Activated naive CD8-positive, alpha-beta T cell treated with anti-CD3 and anti-CD28 coated beads, Interleukin-2, amount 10 ng/mL, durations not matched to agents 7 days and 5 days (primary cell): Measurements from ENCODE around the gene WWOX. TPM values are rescaled to one million over a fixed set of nuclear protein-coding genes. Genes with fewer than 3 reads are reported as not detected.

Experiments used
- ATAC-seq: fragments of 150-1000 bp; cut with Tn5 transposase; one replicate; pipeline ENCODE4 v1.10.0; 2021; ENCODE audit warnings: low read depth, moderate library complexity
- POLR2A ChIA-PET: fragments of 350-600 bp; sonication (Branson Sonifier 250); formaldehyde crosslinking; loops from one replicate; lab custom pipeline; 2021; ENCODE audit warnings: antibody characterized with exemption; lab: Charles Lee
- DNase-seq: peaks from one replicate; pipeline ENCODE4 v3.0.0; 2021
- H3K27ac Mint-ChIP-seq: one replicate; pipeline ENCODE4 v1.8.0; 2022; ENCODE audit warnings: mild to moderate bottlenecking, mixed read lengths
- H3K27me3 Mint-ChIP-seq: one replicate; pipeline ENCODE4 v1.8.0; 2022; ENCODE audit warnings: mild to moderate bottlenecking, moderate library complexity, mixed read lengths
- H3K36me3 Mint-ChIP-seq: one replicate; pipeline ENCODE4 v1.8.0; 2021; ENCODE audit warnings: mild to moderate bottlenecking, mixed read lengths
- H3K4me1 Mint-ChIP-seq: one replicate; pipeline ENCODE4 v1.8.0; 2021; ENCODE audit warnings: mixed read lengths
- H3K4me3 Mint-ChIP-seq: one replicate; pipeline ENCODE4 v1.8.0; 2022; ENCODE audit warnings: mild to moderate bottlenecking, moderate library complexity, mixed read lengths
- H3K9me3 Mint-ChIP-seq: one replicate; pipeline ENCODE4 v1.8.0; 2021; ENCODE audit warnings: mixed read lengths
- total RNA-seq, 2 experiments: library from RNA; stranded (reverse); gene quantifications; one replicate each; pipeline ENCODE4 v1.2.3, GENCODE V29; 2021

WWOX gene
- total RNA-seq, 2 experiments from 2014 or later = 26.8 to 27.7 TPM

DNA sequence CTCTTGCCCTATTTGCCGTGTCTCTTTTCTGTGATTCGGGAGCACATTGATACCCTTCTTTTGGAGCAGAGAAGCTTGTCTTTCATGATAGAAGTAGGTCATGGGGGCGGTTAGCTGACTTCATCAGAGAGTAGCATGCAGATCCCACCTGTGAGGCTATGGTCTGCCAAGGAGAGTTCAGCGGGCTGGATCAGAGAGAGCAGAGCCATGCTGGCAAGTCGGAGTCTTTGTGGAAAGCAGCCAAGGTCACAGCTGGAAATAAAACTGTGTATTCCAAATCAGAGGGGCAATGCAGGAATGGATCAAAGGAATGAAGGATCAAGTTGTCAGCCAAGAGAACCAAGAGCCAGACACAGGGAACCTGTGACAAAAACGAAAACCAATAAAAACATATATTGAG lies 595.9 kb downstream of the WWOX start:
- H3K27me3 Mint-ChIP-seq = no peaks in the 10 kb centered on the region
- H3K27ac Mint-ChIP-seq = no peak overlapping the region
- peaks cover 6% of the 10 kb centered on the region for H3K9me3 Mint-ChIP-seq
- DNase-seq (no peak), ATAC-seq (no peak)
- H3K4me1 Mint-ChIP-seq = no peaks in the 10 kb centered on the region
- H3K4me3 Mint-ChIP-seq = no peak overlapping the region
- POLR2A ChIA-PET = no interaction called here
- H3K36me3 Mint-ChIP-seq = no peaks in the 10 kb centered on the region

DNA sequence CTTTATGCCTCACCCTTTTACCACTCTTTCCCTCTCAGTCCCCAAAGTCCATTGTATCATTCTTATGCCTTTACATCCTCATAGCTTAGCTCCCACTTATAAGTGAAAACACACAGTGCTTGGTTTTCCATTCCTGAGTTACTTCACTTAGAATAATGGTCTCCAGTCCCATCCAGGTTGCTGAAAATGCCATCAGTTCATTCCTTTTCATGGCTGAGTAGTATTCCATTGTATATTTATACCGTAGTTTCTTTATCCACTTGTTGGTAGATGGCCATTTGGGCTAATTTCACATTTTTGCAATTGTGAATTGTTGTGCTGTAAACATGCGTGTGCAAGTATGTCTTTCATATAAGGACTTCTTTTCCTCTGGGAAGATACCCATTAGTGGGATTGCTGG lies 597.3 kb downstream of the WWOX start:
- no peak for ATAC-seq
- POLR2A ChIA-PET = no interaction called here
- Mint-ChIP-seq H3K27ac (no peak overlapping the region), H3K36me3 (no peaks in the 10 kb centered on the region), H3K4me1 (no peaks in the 10 kb centered on the region), H3K9me3 (peaks cover 5% of the 10 kb centered on the region), H3K27me3 (no peaks in the 10 kb centered on the region), H3K4me3 (no peak overlapping the region)
- DNase-seq = no peak

DNA sequence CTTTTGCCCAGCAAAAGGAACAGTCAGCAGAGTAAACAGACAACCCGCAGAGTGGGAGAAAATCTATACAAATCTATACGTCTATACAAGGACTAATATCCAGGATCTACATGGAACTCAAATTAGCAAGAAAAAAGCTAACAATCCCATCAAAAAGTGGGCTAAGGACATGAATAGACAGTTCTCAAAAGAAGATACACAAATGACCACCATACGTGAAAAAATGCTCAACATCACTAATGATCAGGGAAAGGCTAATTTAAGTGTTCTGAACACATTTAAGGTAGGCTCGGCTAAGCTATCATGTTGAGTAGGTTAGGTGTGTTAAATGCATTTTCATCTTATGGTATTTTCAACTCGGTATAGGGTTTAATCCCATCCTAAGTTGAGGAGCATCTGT lies 598.0 kb downstream of the WWOX start:
- Mint-ChIP-seq H3K4me1 (no peaks in the 10 kb centered on the region), H3K9me3 (peaks cover 3% of the 10 kb centered on the region), H3K27me3 (no peaks in the 10 kb centered on the region), H3K4me3 (no peak overlapping the region), H3K36me3 (no peaks in the 10 kb centered on the region), H3K27ac (no peak overlapping the region)
- POLR2A ChIA-PET = no interaction called here
- no peak for ATAC-seq
- DNase-seq = no peak

DNA sequence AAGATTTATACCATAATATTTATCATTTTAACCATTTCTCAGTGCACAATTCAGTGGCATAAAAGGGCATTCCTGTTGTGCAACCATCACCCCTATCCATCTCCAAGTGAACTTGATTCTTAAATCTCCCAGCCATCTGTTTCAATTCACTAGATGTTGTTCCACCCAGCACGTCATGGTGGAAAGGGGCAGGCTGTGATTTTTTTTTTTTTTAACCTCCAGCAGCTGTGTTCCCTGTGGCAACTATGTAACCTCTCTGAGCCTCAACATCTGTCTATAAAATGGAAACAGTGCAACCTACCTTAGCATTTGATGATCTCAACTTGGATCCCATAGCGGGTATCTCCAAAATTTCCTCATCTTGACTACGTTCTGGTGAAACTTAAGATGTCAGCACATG lies 604.5 kb downstream of the WWOX start:
- Mint-ChIP-seq H3K27ac (no peak overlapping the region), H3K27me3 (no peaks in the 10 kb centered on the region), H3K4me3 (no peak overlapping the region), H3K36me3 (no peaks in the 10 kb centered on the region), H3K9me3 (no peaks in the 10 kb centered on the region), H3K4me1 (no peaks in the 10 kb centered on the region)
- no peak for ATAC-seq
- POLR2A ChIA-PET = no interaction called here
- DNase-seq = no peak

DNA sequence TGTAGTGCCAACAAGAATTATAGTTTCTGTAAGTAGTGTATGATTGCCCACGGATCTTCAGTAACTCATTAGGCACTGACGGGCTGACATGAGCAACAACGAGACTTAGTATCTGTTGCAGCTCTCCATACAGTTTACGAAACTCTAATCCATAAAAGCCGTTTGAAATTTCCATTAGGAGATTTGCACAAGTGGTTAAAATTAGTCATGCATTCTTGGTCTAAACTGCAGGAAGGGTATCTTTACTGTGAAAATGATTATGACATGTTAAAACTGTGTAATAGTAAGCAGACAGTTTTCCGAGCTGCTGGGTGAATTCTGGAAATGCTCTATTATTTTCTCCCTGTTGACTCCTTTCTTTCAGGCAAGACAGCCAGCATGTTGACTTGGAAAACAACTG lies 605.0 kb downstream of the WWOX start:
- DNase-seq (no peak), ATAC-seq (no peak)
- no peaks in the 10 kb centered on the region for H3K4me1 Mint-ChIP-seq
- no peaks in the 10 kb centered on the region for H3K9me3 Mint-ChIP-seq
- no peaks in the 10 kb centered on the region for H3K27me3 Mint-ChIP-seq
- no peak overlapping the region for H3K27ac Mint-ChIP-seq
- H3K4me3 Mint-ChIP-seq = no peak overlapping the region
- H3K36me3 Mint-ChIP-seq = no peaks in the 10 kb centered on the region
- POLR2A ChIA-PET = no interaction called here

DNA sequence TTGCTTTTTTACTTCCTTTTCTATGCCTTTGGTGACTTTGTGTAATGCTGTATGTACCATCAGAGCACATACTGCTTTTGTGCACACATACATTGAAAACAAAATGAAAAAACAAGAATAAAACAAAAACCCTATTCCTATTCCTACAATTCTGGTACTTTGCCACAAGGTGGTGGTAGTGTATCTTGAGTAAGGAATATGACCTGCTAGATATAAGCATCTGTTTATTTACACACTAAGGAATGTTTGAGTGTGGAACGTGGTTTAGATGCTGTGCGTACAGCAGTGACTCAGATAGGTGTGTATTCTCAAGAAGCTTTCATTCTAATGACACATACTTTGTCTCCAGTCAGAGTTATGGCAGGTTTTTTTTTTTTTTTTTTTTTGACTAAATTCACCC lies 606.2 kb downstream of the WWOX start:
- no peaks in the 10 kb centered on the region for H3K27me3 Mint-ChIP-seq
- H3K9me3 Mint-ChIP-seq = no peaks in the 10 kb centered on the region
- DNase-seq (no peak), ATAC-seq (no peak)
- H3K4me1 Mint-ChIP-seq = no peaks in the 10 kb centered on the region
- H3K36me3 Mint-ChIP-seq = no peaks in the 10 kb centered on the region
- H3K27ac Mint-ChIP-seq = no peak overlapping the region
- no peak overlapping the region for H3K4me3 Mint-ChIP-seq
- POLR2A ChIA-PET = no interaction called here

DNA sequence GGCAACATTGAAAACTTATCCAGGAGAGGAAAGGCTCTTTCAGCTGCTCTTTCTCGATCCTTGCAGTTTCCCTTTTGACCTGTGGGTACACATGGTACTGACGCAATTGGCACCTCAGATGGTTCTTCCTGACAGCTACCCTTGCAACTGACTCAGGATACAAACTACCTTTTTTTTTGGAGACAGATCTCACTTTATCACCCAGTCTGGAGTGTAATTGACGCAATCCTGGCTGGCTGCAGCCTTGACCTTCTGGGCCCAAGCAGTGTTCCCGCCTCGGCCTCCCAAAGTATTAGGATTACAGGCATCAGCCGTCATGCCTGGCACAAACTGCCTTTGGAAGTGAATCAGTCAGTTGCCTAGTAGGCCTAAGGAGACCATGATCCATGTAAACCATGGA lies 607.2 kb downstream of the WWOX start:
- H3K27me3 Mint-ChIP-seq = no peaks in the 10 kb centered on the region
- ATAC-seq (no peak), DNase-seq (no peak)
- no peak overlapping the region for H3K27ac Mint-ChIP-seq
- H3K4me1 Mint-ChIP-seq = no peaks in the 10 kb centered on the region
- H3K4me3 Mint-ChIP-seq = no peak overlapping the region
- H3K36me3 Mint-ChIP-seq = no peaks in the 10 kb centered on the region
- POLR2A ChIA-PET = no interaction called here
- H3K9me3 Mint-ChIP-seq = no peaks in the 10 kb centered on the region

DNA sequence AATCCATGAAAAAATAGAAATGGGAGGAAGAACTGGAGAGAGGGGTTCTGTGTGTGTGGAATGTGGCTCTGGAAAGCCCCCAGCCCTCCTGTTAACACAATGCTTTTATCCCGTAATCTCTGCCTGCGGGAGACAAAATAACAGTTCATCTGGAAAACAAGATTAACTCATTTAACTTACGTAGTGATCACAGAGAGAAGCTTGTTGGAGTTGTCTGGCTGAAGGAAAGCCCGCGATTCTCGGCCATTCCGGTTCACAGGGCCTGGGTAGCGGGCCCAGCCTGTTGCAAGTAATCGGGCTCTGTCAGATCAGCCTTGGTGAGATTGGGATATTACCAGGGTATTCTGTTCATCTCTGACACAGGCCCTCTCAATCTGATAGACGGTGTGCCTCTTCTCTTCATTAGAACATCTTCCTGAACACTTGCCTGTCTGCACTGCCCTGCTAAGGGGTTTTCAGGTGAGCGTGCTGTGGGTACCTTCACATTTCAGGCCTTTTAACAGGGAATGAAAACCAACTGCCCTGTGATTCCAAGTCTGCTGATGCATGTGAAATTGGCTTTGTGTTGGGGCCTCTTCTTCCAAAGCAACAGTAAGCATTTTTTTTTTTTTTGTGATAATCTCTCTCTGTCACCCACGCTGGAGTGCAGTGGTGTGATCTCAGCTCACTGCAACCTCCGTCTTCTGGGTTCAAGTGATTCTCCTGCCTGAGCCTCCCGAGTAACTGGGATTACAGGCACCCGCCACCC lies 609.9 kb downstream of the WWOX start:
- Mint-ChIP-seq H3K4me3 (no peak overlapping the region), H3K9me3 (no peaks in the 10 kb centered on the region), H3K4me1 (no peaks in the 10 kb centered on the region), H3K36me3 (no peaks in the 10 kb centered on the region), H3K27me3 (no peaks in the 10 kb centered on the region), H3K27ac (no peak overlapping the region)
- no peak for ATAC-seq
- POLR2A ChIA-PET = no interaction called here
- DNase-seq = no peak

DNA sequence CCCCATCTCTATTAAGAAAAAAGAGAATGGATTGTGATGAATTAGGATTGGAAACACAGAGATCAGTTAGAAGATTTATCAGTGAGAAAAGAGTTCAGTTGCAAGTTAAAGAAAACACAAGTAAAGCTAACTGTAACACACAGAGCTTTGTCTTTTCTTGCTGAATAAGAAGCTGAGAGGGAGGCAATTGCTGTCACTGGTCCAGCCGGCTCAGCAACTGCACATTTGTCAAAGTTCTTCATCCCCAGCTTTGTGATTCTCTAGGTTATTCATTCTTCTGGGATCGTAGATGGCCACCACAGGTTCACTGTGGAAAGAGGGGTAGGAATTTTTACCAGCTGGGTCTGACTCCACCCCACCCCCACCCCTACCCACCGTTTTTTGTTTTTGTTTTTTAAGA lies 615.7 kb downstream of the WWOX start:
- Mint-ChIP-seq H3K27me3 (no peaks in the 10 kb centered on the region), H3K27ac (no peak overlapping the region), H3K9me3 (no peaks in the 10 kb centered on the region), H3K4me1 (no peaks in the 10 kb centered on the region), H3K4me3 (no peak overlapping the region), H3K36me3 (no peaks in the 10 kb centered on the region)
- POLR2A ChIA-PET = no interaction called here
- DNase-seq (no peak), ATAC-seq (no peak)

DNA sequence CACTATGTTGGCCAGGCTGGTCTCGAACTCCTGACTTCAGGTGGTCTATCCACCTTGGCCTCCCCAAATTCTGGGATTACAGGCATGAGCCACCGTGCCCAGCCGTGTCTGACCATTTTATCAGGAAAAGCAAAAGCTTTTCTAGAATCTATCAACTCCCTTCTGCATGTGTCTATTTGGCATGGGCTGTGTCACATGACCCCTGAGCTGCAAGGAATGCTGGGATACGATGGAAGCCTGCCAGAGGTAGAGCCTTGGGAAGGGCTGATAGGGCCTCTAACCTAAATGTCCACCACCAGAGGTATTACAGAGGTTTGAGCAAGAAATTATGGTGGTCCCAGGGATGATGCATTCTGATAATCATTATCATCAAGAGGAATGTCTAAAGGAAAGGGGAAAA lies 616.2 kb downstream of the WWOX start:
- no peak overlapping the region for H3K27ac Mint-ChIP-seq
- H3K4me1 Mint-ChIP-seq = no peaks in the 10 kb centered on the region
- POLR2A ChIA-PET = no interaction called here
- no peaks in the 10 kb centered on the region for H3K36me3 Mint-ChIP-seq
- ATAC-seq = no peak
- no peaks in the 10 kb centered on the region for H3K27me3 Mint-ChIP-seq
- no peak overlapping the region for H3K4me3 Mint-ChIP-seq
- no peak for DNase-seq
- no peaks in the 10 kb centered on the region for H3K9me3 Mint-ChIP-seq

DNA sequence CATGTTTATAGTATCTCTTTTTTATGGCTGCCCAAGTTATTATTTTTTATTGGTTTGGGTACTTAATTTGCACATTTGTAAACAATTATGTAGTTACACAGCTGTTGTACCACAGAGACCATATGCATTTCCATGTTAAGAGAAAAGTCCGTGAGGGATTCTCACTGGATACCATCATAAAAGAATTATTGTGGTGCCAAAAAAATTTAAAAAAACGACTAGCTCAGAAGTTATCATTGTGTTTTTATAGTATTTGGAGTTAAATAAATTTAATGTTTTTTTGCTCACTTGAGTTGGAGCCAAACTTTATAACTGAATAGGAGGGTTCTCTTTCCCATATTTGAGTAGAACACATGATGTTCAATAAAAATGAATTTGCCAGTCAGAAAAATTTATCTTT lies 618.7 kb downstream of the WWOX start:
- no peak overlapping the region for H3K27ac Mint-ChIP-seq
- H3K36me3 Mint-ChIP-seq = no peaks in the 10 kb centered on the region
- H3K9me3 Mint-ChIP-seq = no peaks in the 10 kb centered on the region
- no peaks in the 10 kb centered on the region for H3K4me1 Mint-ChIP-seq
- POLR2A ChIA-PET = no interaction called here
- ATAC-seq (no peak), DNase-seq (no peak)
- H3K27me3 Mint-ChIP-seq = peaks cover 2% of the 10 kb centered on the region
- H3K4me3 Mint-ChIP-seq = no peak overlapping the region

DNA sequence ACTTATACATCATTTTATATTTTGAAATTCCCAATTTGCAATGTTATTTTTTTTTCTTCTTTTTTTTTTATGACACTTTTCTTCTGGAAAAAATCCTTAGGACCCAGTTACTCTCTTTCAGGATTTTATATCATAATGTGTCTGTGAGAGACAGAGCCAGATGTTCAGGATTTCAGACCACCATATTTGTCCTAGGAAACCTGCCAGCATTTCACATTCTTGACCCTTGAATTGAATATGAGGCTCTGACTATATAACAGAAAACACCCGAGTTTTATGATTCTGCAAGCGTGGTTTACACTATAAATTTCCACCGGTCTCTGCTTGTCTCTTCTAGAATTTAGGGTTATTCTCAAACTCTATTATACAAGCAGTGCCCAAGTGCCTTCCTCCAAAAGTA lies 621.0 kb downstream of the WWOX start:
- no peak overlapping the region for H3K4me3 Mint-ChIP-seq
- no peaks in the 10 kb centered on the region for H3K9me3 Mint-ChIP-seq
- ATAC-seq = no peak

DNA sequence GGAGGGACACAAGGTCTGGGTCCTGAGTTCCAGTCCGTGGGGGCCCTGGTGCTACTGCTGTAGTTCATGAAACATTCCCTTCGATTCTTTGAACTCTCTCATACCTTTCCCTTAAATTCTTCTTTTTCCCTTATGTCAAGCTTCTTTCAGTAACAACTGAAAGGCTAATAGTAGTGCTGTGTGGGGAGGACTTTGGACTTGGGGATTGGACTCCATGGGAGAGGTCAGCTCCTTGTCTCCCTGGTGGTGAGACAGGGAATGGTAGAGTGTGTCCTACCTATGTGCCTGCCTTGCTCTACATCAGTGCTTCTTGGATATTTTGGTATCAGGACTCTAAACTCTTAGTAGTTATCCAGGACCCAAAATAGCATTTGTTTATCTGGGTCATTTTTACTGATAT lies 628.1 kb downstream of the WWOX start:
- no peaks in the 10 kb centered on the region for H3K36me3 Mint-ChIP-seq
- POLR2A ChIA-PET = no interaction called here
- H3K9me3 Mint-ChIP-seq = peaks cover 2% of the 10 kb centered on the region
- H3K4me1 Mint-ChIP-seq = peaks cover 1% of the 10 kb centered on the region
- no peak overlapping the region for H3K27ac Mint-ChIP-seq
- ATAC-seq = no peak
- DNase-seq = no peak
- H3K27me3 Mint-ChIP-seq = no peaks in the 10 kb centered on the region
- no peak overlapping the region for H3K4me3 Mint-ChIP-seq

More for the DNA sequence above, 621.0 kb downstream of the WWOX start:
- POLR2A ChIA-PET = no interaction called here
- Mint-ChIP-seq H3K36me3 (no peaks in the 10 kb centered on the region), H3K27ac (no peak overlapping the region), H3K27me3 (peaks cover 2% of the 10 kb centered on the region), H3K4me1 (no peaks in the 10 kb centered on the region)
- DNase-seq = no peak

DNA sequence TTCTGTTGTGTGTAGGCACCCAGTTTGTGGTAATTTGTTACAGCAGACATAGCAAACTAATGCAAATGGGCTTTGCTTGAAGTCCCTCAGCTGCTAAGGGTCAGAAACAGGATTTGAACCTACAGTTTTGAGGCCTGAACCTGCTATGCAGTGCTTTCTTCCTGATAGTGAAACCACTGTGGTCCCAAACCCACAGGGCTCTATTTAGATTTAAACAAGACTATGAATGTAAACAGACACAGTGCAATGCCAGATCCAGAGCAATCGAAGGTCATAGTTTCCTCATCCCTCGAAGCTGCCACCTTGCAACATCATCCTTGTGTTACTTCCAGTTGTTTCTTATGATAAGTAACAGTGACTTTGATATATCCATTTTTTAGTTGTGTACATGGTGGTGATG lies 630.2 kb downstream of the WWOX start:
- no peak for DNase-seq
- no peaks in the 10 kb centered on the region for H3K36me3 Mint-ChIP-seq
- H3K4me3 Mint-ChIP-seq = no peak overlapping the region
- ATAC-seq = no peak
- H3K4me1 Mint-ChIP-seq = peaks cover 1% of the 10 kb centered on the region
- H3K27me3 Mint-ChIP-seq = no peaks in the 10 kb centered on the region
- peaks cover 2% of the 10 kb centered on the region for H3K9me3 Mint-ChIP-seq
- H3K27ac Mint-ChIP-seq = no peak overlapping the region
- POLR2A ChIA-PET = no interaction called here

DNA sequence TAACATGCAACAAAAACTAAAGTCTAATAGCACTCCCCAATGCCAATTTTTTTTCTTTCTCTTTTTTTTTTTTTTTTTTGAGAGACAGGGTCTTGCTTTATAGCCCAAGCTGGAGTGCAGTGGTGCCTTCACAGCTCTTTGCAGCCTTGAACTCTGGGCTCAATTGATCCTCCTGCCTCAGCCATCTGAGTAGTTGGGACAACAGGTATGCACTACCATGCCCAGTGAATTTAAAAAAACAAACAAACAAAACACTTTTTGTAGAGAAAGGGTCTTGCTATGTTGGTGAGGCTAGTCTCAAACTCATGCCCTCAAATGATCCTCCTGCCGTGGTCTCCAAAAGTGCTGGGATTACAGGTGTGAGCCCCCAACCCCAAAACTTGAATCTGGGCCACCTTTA lies 632.3 kb downstream of the WWOX start:
- Mint-ChIP-seq H3K36me3 (no peaks in the 10 kb centered on the region), H3K4me1 (peaks cover 1% of the 10 kb centered on the region), H3K27me3 (no peaks in the 10 kb centered on the region), H3K27ac (no peak overlapping the region), H3K9me3 (no peaks in the 10 kb centered on the region), H3K4me3 (no peak overlapping the region)
- ATAC-seq = no peak
- POLR2A ChIA-PET = no interaction called here
- no peak for DNase-seq
